Stomach smooth muscle (tissue), 2 donors: ENCODE measurements around the gene PHF8.

ENCODE experiments used
- H3K27ac ChIP-seq: one replicate; pipeline ENCODE4 v1.7.0; 2013; ENCODE audit warnings: mild to moderate bottlenecking, low read length, inconsistent platforms
- H3K27me3 ChIP-seq, 2 donors: one replicate each; pipeline ENCODE4 v1.7.0; 2013; ENCODE audit warnings: low read length in 2 of 2; ENCODE audit not compliant: insufficient read depth in 2 of 2, control insufficient read depth in 1 of 2
- H3K36me3 ChIP-seq, 2 donors: one replicate each; pipeline ENCODE4 v1.7.0; 2013; ENCODE audit warnings: low read length in 2 of 2; ENCODE audit not compliant: control insufficient read depth in 2 of 2, insufficient read depth in 2 of 2
- H3K4me1 ChIP-seq: one replicate; pipeline ENCODE4 v1.7.0; 2013; ENCODE audit warnings: low read length; ENCODE audit not compliant: control insufficient read depth, insufficient read depth
- H3K4me3 ChIP-seq, 2 donors: one replicate each; pipeline ENCODE4 v1.7.0; 2013; ENCODE audit warnings: low read length in 2 of 2
- H3K9ac ChIP-seq, 2 donors: one replicate each; pipeline ENCODE4 v1.7.0; 2013; ENCODE audit warnings: low read length in 2 of 2, mild to moderate bottlenecking in 1 of 2
- H3K9me3 ChIP-seq, 2 donors: one replicate each; pipeline ENCODE4 v1.7.0; 2013; ENCODE audit warnings: low read length in 2 of 2; ENCODE audit not compliant: control insufficient read depth in 2 of 2
- donor health status: healthy.
- donor health status: Pancreatic carcinoma.

Gene PHF8

GRCh38 chrX:54064564-54064963 is 20.3 kb upstream of the PHF8 start:
- H3K4me1 ChIP-seq = no peaks in the 10 kb centered on the region
- H3K9me3 ChIP-seq = no peaks in the 10 kb centered on the region
- H3K27ac ChIP-seq = no peak overlapping the region
- no peaks in the 10 kb centered on the region for H3K36me3 ChIP-seq
- H3K27me3 ChIP-seq = peaks cover 0 to 2% of the 10 kb centered on the region in 2 donors
- no peak overlapping the region for H3K4me3 ChIP-seq
- no peak overlapping the region for H3K9ac ChIP-seq

GRCh38 chrX:54063361-54063760 is 19.1 kb upstream of the PHF8 start:
- no peaks in the 10 kb centered on the region for H3K4me1 ChIP-seq
- H3K9me3 ChIP-seq = no peaks in the 10 kb centered on the region
- H3K27ac ChIP-seq = no peak overlapping the region
- H3K9ac ChIP-seq = no peak overlapping the region
- H3K4me3 ChIP-seq = no peak overlapping the region
- no peaks in the 10 kb centered on the region for H3K36me3 ChIP-seq
- H3K27me3 ChIP-seq = peaks cover 0 to 2% of the 10 kb centered on the region in 2 donors

- no peak overlapping the region for H3K9ac ChIP-seq
- H3K27me3 ChIP-seq = no peaks in the 10 kb centered on the region
- H3K4me3 ChIP-seq = no peak overlapping the region
- H3K9me3 ChIP-seq = no peaks in the 10 kb centered on the region
- no peaks in the 10 kb centered on the region for H3K36me3 ChIP-seq
- peaks cover 3% of the 10 kb centered on the region for H3K4me1 ChIP-seq
- no peak overlapping the region for H3K27ac ChIP-seq
These were observed 5.5 kb upstream of the PHF8 start for GRCh38 chrX:54049801-54050200.

GRCh38 chrX:54048412-54048811 is 4.1 kb upstream of the PHF8 start:
- Histone ChIP-seq H3K4me3 (no peak overlapping the region), H3K27ac (no peak overlapping the region), H3K9ac (no peak overlapping the region), H3K36me3 (no peaks in the 10 kb centered on the region), H3K4me1 (peaks cover 3% of the 10 kb centered on the region), H3K9me3 (no peaks in the 10 kb centered on the region), H3K27me3 (no peaks in the 10 kb centered on the region)

- Histone ChIP-seq H3K4me3 (no peak overlapping the region), H3K27me3 (no peaks in the 10 kb centered on the region), H3K4me1 (peaks cover 3% of the 10 kb centered on the region), H3K9ac (no peak overlapping the region), H3K27ac (no peak overlapping the region), H3K9me3 (no peaks in the 10 kb centered on the region), H3K36me3 (no peaks in the 10 kb centered on the region)
These were observed 1.4 kb upstream of the PHF8 start for GRCh38 chrX:54045563-54046228.

- H3K4me3 ChIP-seq = peak overlapping the region; percentile 70 to 71
- H3K9ac ChIP-seq = peak overlapping the region; percentile 72 to 86
These were observed 635 bp upstream of the PHF8 start for GRCh38 chrX:54044877-54045338.

GRCh38 chrX:54043541-54044125 is 640 bp downstream of the PHF8 start:
- peaks cover 0 to 4% of the 10 kb centered on the region in 2 donors for H3K36me3 ChIP-seq

More at GRCh38 chrX:54044877-54045338, 635 bp upstream of the PHF8 start:
- Histone ChIP-seq H3K4me1 (peaks cover 3% of the 10 kb centered on the region), H3K9me3 (no peaks in the 10 kb centered on the region), H3K27ac (peak overlapping the region; percentile 92), H3K36me3 (peaks cover 0 to 4% of the 10 kb centered on the region in 2 donors), H3K27me3 (no peaks in the 10 kb centered on the region)

GRCh38 chrX:54043056-54043455 is 1.2 kb downstream of the PHF8 start:
- H3K9ac ChIP-seq = peak overlapping the region; percentile 84 to 85
- H3K27ac ChIP-seq = peak overlapping the region; percentile 92
- no peaks in the 10 kb centered on the region for H3K4me1 ChIP-seq
- H3K9me3 ChIP-seq = no peaks in the 10 kb centered on the region
- H3K36me3 ChIP-seq = peaks cover 0 to 4% of the 10 kb centered on the region in 2 donors
- peaks cover 0 to 3% of the 10 kb centered on the region in 2 donors for H3K27me3 ChIP-seq
- H3K4me3 ChIP-seq = peak overlapping the region; percentile 68 to 80

More at GRCh38 chrX:54043541-54044125, 640 bp downstream of the PHF8 start:
- Histone ChIP-seq H3K9me3 (no peaks in the 10 kb centered on the region), H3K27me3 (no peaks in the 10 kb centered on the region), H3K4me1 (no peaks in the 10 kb centered on the region), H3K9ac (peak overlapping the region; percentile 84 to 85), H3K27ac (peak overlapping the region; percentile 92), H3K4me3 (peak overlapping the region; percentile 68 to 80)

GRCh38 chrX:54042609-54043021 is 1.7 kb downstream of the PHF8 start:
- H3K27me3 ChIP-seq = peaks cover 0 to 3% of the 10 kb centered on the region in 2 donors
- H3K27ac ChIP-seq = no peak overlapping the region
- peak overlapping the region in 1 of 2 donors; percentile 85 for H3K9ac ChIP-seq
- H3K9me3 ChIP-seq = no peaks in the 10 kb centered on the region
- H3K4me3 ChIP-seq = peak overlapping the region; percentile 64 to 68
- H3K4me1 ChIP-seq = no peaks in the 10 kb centered on the region
- H3K36me3 ChIP-seq = peaks cover 0 to 4% of the 10 kb centered on the region in 2 donors

- H3K27me3 ChIP-seq = peaks cover 0 to 8% of the 10 kb centered on the region in 2 donors
- no peak overlapping the region for H3K9ac ChIP-seq
- no peaks in the 10 kb centered on the region for H3K9me3 ChIP-seq
- H3K4me1 ChIP-seq = no peaks in the 10 kb centered on the region
- H3K27ac ChIP-seq = no peak overlapping the region
- no peak overlapping the region for H3K4me3 ChIP-seq
- H3K36me3 ChIP-seq = peaks cover 21 to 29% of the 10 kb centered on the region in 2 donors
These were observed 13.9 kb downstream of the PHF8 start for GRCh38 chrX:54030329-54030728.
